ENCODE data around the gene ADH4. TPM values are rescaled to one million over a fixed set of nuclear protein-coding genes. Genes with fewer than 3 reads are reported as not detected.

ADH4 gene
- total RNA-seq, 1 experiment from 2014 or later: not detected

DNA sequence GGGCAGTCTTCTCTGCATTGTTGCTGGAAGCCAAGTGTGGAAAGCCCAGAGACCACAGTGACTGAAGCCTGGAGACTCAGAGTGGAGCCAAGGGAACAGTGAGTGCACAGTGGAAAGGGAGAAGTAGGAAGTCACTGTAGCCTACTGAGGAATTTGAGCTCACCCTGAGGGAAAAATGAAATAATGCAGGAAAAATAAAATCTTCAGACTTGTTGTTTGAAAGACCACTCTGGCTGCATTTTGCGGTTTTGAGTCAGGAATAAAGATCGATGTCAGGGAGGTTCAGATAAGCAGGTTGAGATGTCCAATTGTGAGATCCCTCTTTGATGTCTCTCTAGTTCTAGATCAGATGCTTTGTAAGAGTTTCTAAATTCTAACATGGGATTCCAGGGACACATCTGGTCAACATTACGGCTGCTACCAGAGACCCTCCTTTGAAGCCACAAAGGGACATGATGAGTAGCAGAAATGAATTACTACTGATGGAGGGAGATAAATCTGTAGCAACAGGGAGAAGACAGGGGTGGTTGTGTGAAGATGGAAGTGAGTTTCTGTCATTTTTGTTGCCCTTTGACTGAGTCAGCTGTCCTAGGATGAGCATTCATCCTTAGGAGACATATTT, 8.4 kb downstream of the ADH4 start:
- intact Hi-C loops (cut with micrococcal nuclease): no loop called here
- Histone ChIP-seq H3K9me3 (ENCODE audit: low read length) (no peaks in the 10 kb centered on the region), H3K79me2 (ENCODE audit: low read length) (no peaks in the 10 kb centered on the region), H3F3A (ENCODE audit: low read length, unreplicated experiment) (no peaks in the 10 kb centered on the region), H3K4me3 (ENCODE audit: low read length) (no peak overlapping the region), H4K20me1 (ENCODE audit: low read length) (no peaks in the 10 kb centered on the region), H3K27me3 (ENCODE audit: low read length) (no peaks in the 10 kb centered on the region), H3K4me1 (ENCODE audit: insufficient read depth, low read length) (no peaks in the 10 kb centered on the region), H3K9ac (ENCODE audit: low read length) (no peak overlapping the region), H3K4me2 (ENCODE audit: low read length) (no peak overlapping the region), H3K27ac (ENCODE audit: low read length) (no peak overlapping the region), H3K36me3 (ENCODE audit: low read depth, low read length) (no peaks in the 10 kb centered on the region), H2AFZ (ENCODE audit: low read length) (no peak overlapping the region), H3K9me2 (replicated peaks; ENCODE audit: low read length) (no peaks in the 10 kb centered on the region)
- ChIA-PET CTCF (no interaction called here), POLR2A (ENCODE audit: unreplicated experiment) (no interaction called here)
- DNase-seq (no peak), ATAC-seq (no peak)
- TF ChIP-seq EZH2 (IDR thresholded peaks at IDR 0.05; ENCODE audit: low read length, unreplicated experiment) (no peak), EZH2phosphoT487 (IDR thresholded peaks at IDR 0.05; ENCODE audit: borderline replicate concordance, low read length) (no peak)
- TF ChIP-seq, protein P1, sequence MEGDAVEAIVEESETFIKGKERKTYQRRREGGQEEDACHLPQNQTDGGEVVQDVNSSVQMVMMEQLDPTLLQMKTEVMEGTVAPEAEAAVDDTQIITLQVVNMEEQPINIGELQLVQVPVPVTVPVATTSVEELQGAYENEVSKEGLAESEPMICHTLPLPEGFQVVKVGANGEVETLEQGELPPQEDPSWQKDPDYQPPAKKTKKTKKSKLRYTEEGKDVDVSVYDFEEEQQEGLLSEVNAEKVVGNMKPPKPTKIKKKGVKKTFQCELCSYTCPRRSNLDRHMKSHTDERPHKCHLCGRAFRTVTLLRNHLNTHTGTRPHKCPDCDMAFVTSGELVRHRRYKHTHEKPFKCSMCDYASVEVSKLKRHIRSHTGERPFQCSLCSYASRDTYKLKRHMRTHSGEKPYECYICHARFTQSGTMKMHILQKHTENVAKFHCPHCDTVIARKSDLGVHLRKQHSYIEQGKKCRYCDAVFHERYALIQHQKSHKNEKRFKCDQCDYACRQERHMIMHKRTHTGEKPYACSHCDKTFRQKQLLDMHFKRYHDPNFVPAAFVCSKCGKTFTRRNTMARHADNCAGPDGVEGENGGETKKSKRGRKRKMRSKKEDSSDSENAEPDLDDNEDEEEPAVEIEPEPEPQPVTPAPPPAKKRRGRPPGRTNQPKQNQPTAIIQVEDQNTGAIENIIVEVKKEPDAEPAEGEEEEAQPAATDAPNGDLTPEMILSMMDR (conservative IDR thresholded peaks at IDR 0.05; ENCODE audit: low read depth, low read length): no peak
- BruUV-seq (replicated peaks): no TSS peak

DNA sequence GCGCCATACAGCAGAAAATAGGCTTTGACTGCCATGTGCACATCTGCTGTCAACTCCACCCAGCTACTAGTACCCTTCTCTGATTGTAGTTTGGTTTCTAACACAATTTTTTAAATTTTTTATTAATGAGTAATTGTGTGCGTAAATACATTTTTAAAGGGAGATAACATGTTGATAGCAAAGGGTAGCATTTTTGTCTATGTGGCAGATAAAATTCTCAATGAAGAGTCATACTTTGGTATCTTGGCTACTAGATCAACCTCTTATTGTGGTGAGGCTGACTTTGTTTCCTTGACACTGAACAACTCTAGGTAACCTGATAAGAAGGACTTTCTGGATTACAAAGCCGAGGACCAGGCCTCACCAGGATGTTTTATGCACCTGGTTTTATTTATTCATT, 9.5 kb downstream of the ADH4 start:
- H3K4me1 ChIP-seq (ENCODE audit: insufficient read depth, low read length): no peaks in the 10 kb centered on the region
- no peaks in the 10 kb centered on the region for H3F3A ChIP-seq (ENCODE audit: low read length, unreplicated experiment)
- intact Hi-C loops (cut with micrococcal nuclease): no loop called here
- no peak overlapping the region for H3K4me2 ChIP-seq (ENCODE audit: low read length)
- no peaks in the 10 kb centered on the region for H3K27me3 ChIP-seq (ENCODE audit: low read length)
- no peak overlapping the region for H2AFZ ChIP-seq (ENCODE audit: low read length)
- ATAC-seq (no peak), DNase-seq (no peak)
- ChIA-PET POLR2A (ENCODE audit: unreplicated experiment) (interaction anchor here (0.6 kb wide), 1 partner anchor 15 kb away, joined by 4 read pairs; no protein-coding TSS in a partner anchor), CTCF (no interaction called here)
- peaks cover 7% of the 10 kb centered on the region; the same call in 1 of the 2 replicates for H3K9me3 ChIP-seq (ENCODE audit: low read length)
- no peaks in the 10 kb centered on the region for H4K20me1 ChIP-seq (ENCODE audit: low read length)
- no peak overlapping the region for H3K4me3 ChIP-seq (ENCODE audit: low read length)
- BruUV-seq (replicated peaks): no TSS peak
- no peaks in the 10 kb centered on the region for H3K79me2 ChIP-seq (ENCODE audit: low read length)
- TF ChIP-seq EZH2phosphoT487 (IDR thresholded peaks at IDR 0.05; ENCODE audit: borderline replicate concordance, low read length): no peak
- no peak for TF ChIP-seq EZH2 (IDR thresholded peaks at IDR 0.05; ENCODE audit: low read length, unreplicated experiment)
- TF ChIP-seq, protein P1 (conservative IDR thresholded peaks at IDR 0.05; ENCODE audit: low read depth, low read length): no peak
- H3K36me3 ChIP-seq (ENCODE audit: low read depth, low read length): no peaks in the 10 kb centered on the region; the same call in 1 of the 2 replicates
- no peak overlapping the region for H3K9ac ChIP-seq (ENCODE audit: low read length)
- H3K27ac ChIP-seq (ENCODE audit: low read length): no peak overlapping the region
- no peaks in the 10 kb centered on the region for H3K9me2 ChIP-seq (replicated peaks; ENCODE audit: low read length)

DNA sequence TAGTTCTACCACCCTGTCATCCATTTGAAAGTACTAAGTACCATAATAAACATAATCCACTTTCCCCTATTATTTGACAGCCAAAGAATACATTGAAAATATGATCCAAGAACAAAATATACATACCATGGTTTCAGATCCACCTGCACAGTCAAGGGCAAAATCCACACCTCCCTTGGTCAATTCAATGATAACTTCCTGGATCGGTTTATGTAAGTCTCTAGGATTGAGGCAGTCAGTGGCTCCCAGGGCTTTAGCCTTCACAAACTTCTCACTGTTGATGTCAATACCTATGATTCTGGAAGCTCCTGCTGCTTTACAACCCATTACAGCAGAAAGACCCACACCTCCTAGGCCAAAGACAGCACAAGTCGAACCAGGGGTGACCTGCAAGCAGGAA, 12.7 kb downstream of the ADH4 start:
- no peak overlapping the region for H3K27ac ChIP-seq (ENCODE audit: low read length)
- H3K79me2 ChIP-seq (ENCODE audit: low read length): no peaks in the 10 kb centered on the region
- no peak overlapping the region for H3K4me3 ChIP-seq (ENCODE audit: low read length)
- ATAC-seq: no peak
- no peak for DNase-seq
- H4K20me1 ChIP-seq (ENCODE audit: low read length): no peaks in the 10 kb centered on the region
- H3K36me3 ChIP-seq (ENCODE audit: low read depth, low read length): no peaks in the 10 kb centered on the region; the same call in 1 of the 2 replicates
- CTCF ChIA-PET: no interaction called here
- no peak overlapping the region for H3K4me2 ChIP-seq (ENCODE audit: low read length)
- intact Hi-C loops (cut with micrococcal nuclease): no loop called here
- H3K9ac ChIP-seq (ENCODE audit: low read length): no peak overlapping the region
- POLR2A ChIA-PET (ENCODE audit: unreplicated experiment): no interaction called here
- no peaks in the 10 kb centered on the region for H3F3A ChIP-seq (ENCODE audit: low read length, unreplicated experiment)
- no peaks in the 10 kb centered on the region for H3K9me2 ChIP-seq (replicated peaks; ENCODE audit: low read length)
- H3K27me3 ChIP-seq (ENCODE audit: low read length): no peaks in the 10 kb centered on the region
- BruUV-seq (replicated peaks): no TSS peak
- no peaks in the 10 kb centered on the region for H3K4me1 ChIP-seq (ENCODE audit: insufficient read depth, low read length)
- H2AFZ ChIP-seq (ENCODE audit: low read length): no peak overlapping the region
- H3K9me3 ChIP-seq (ENCODE audit: low read length): peaks cover 9% of the 10 kb centered on the region; the same call in 1 of the 2 replicates
- TF ChIP-seq EZH2 (IDR thresholded peaks at IDR 0.05; ENCODE audit: low read length, unreplicated experiment) (no peak), EZH2phosphoT487 (IDR thresholded peaks at IDR 0.05; ENCODE audit: borderline replicate concordance, low read length) (no peak)
- TF ChIP-seq, protein P1 (conservative IDR thresholded peaks at IDR 0.05; ENCODE audit: low read depth, low read length): no peak

Measured in PC-3 (cell line).